WTC11 (cell line): ENCODE results near the gene CRACDL.

ENCODE experiments used
- ATF3 ChIP-seq: sonication (generic); formaldehyde crosslinking; conservative IDR thresholded peaks from 2 replicates; pipeline ENCODE4 v1.8.1; 2022; ENCODE audit warnings: mild to moderate bottlenecking, missing genetic modification reagents
- CREB1 ChIP-seq: sonication (generic); formaldehyde crosslinking; IDR thresholded peaks from 2 replicates; pipeline ENCODE4 v1.8.0; 2023; ENCODE audit warnings: mild to moderate bottlenecking, missing genetic modification reagents
- CTCF ChIP-seq: fragments of 200-600 bp; IDR thresholded peaks from 2 replicates; pipeline ENCODE4 v1.8.0; 2022; ENCODE audit warnings: antibody characterized with exemption
- E2F4 ChIP-seq: sonication (generic); formaldehyde crosslinking; IDR thresholded peaks from 2 replicates; pipeline ENCODE4 v1.8.1; 2022; ENCODE audit warnings: low read depth, mild to moderate bottlenecking, moderate library complexity, missing genetic modification reagents, borderline replicate concordance
- FOXP4 ChIP-seq: sonication (generic); formaldehyde crosslinking; IDR thresholded peaks from 2 replicates; pipeline ENCODE4 v1.8.0; 2022; ENCODE audit warnings: mild to moderate bottlenecking, missing genetic modification reagents
- IRF1 ChIP-seq: sonication (generic); formaldehyde crosslinking; IDR thresholded peaks from 2 replicates; pipeline ENCODE4 v1.8.0; 2023; ENCODE audit warnings: missing genetic modification reagents
- MAX ChIP-seq: sonication (generic); formaldehyde crosslinking; IDR thresholded peaks from 2 replicates; pipeline ENCODE4 v1.8.0; 2022; ENCODE audit warnings: mild to moderate bottlenecking, missing genetic modification reagents
- NFE2L1 ChIP-seq: sonication (generic); formaldehyde crosslinking; IDR thresholded peaks from 2 replicates; pipeline ENCODE4 v1.8.1; 2023; ENCODE audit warnings: missing genetic modification reagents
- NR1H2 ChIP-seq: sonication (generic); formaldehyde crosslinking; IDR thresholded peaks from 2 replicates; pipeline ENCODE4 v1.9.0; 2021; ENCODE audit warnings: mild to moderate bottlenecking, moderate library complexity, missing genetic modification reagents
- SP1 ChIP-seq: sonication (generic); formaldehyde crosslinking; conservative IDR thresholded peaks from 2 replicates; pipeline ENCODE4 v1.8.1; 2022; ENCODE audit warnings: missing genetic modification reagents
- ZBTB43 ChIP-seq: sonication (generic); formaldehyde crosslinking; IDR thresholded peaks from 2 replicates; pipeline ENCODE4 v1.8.1; 2023; ENCODE audit warnings: mild to moderate bottlenecking, missing genetic modification reagents
- ZNF423 ChIP-seq: fragments of 250-450 bp; sonication (Bioruptor Pico); IDR thresholded peaks from 2 replicates; pipeline ENCODE4 v2.1.2; 2022; ENCODE audit warnings: mild to moderate bottlenecking, moderate library complexity
- ZNF671 ChIP-seq: fragments of 250-450 bp; sonication (Bioruptor Pico); IDR thresholded peaks from 2 replicates; pipeline ENCODE4 v1.8.0; 2021; ENCODE audit warnings: mild to moderate bottlenecking

GRCh38 chr2:98972582-98973167, 36.6 kb upstream of the CRACDL start:
- TF ChIP-seq CTCF (no peak), CREB1 (CRISPR knock-in tag) (no peak), E2F4 (CRISPR knock-in tag) (no peak), FOXP4 (CRISPR knock-in tag) (no peak), ATF3 (CRISPR knock-in tag) (no peak), IRF1 (CRISPR knock-in tag) (no peak), MAX (CRISPR knock-in tag) (no peak), NFE2L1 (CRISPR knock-in tag) (no peak), ZBTB43 (CRISPR knock-in tag) (no peak), ZNF423 (no peak), NR1H2 (CRISPR knock-in tag) (no peak), SP1 (CRISPR knock-in tag) (no peak), ZNF671 (CRISPR knock-in tag) (no peak)
